HG02938 (cell line): ENCODE measurements around the gene UACA.
"Not testable (repeated sequence)": the region's sequence is repeated elsewhere in the genome, so short reads cannot be mapped to it uniquely, and the experiment has no call there.

ENCODE experiments used
- ATAC-seq: cut with Tn5 transposase; IDR thresholded peaks from one replicate; pipeline ENCODE4 v1.9.1; 2021; ENCODE audit warnings: mild to moderate bottlenecking, moderate library complexity; ENCODE audit not compliant: unreplicated experiment

Gene UACA

DNA sequence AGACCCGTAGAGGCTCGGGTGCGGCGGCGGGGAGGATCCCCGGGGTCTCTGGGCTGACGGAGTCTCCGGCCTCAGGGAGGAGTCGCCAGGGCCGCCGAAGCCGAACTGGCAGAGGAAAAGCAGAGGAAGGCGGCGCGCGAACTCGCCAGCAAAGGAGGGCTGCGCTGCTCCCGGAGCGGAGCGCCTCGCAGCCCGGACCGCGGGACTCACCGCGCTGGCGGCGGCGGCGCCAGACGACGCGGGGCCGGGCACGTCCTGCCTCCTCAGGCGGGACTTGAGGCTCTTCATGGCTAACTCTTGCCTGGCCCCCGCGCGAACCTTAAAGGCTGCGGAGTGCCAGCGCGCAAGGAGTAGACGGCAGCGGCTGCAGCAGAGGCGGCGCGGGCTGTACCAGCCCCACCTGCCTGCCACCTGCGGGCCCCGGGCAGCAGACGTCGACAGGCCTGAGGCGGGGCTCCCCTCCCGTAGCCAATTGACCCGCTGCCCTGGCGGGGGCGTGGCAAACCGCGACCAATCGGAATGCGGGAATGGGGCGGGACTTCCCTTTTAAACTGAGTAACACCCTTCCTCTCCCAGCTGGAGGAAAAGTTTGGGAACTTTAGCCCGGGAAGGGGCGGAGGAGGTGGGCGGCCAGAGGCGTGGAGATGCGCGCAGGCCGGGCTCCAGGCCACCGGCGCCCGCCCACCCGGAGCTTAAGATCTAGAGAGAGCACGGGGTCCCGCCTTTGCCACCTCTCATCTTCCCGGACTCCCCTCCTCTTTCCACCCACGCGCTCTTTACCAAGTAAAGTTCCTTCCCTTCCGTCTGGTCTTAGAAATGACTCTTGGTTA, at the start of gene UACA:
Gene UACA (minus strand): TSS at position 439 of the 830 bp plus-strand sequence. CDS start 151 bp downstream, at position 288.
- ATAC-seq = peak; percentile 81

DNA sequence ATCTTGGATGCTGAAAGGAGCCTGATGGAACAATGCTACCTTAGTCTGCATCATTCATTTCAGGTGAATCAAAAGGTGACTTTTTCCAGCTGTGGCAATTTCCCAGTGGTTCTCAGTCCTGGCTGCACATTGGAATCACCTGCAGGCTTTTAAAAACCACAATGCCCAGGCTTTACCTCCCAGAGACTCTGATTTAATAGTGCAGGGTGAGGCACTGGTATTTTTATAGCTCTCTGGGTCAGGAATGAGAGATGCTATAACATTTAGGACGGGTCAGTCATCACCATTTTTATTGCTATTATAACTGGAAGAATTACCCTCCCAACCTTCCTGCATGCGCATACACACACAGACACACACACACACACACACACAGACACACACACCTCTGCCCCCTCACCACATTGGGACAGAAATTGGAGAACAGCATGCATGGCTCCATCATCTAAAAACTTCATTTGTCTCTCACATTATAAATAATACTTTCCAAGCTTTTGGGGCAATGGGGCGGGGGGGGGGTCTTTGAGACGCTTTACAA, 49.5 kb upstream of the UACA start:
- no peak for ATAC-seq

GRCh38 chr15:70810916-70811578, 47.7 kb upstream of the UACA start:
- ATAC-seq = no peak

GRCh38 chr15:70806992-70807712, 43.8 kb upstream of the UACA start:
- ATAC-seq = no peak

- ATAC-seq = not testable (repeated sequence)
Measured at GRCh38 chr15:70804388-70804787, 41.0 kb upstream of the UACA start.

- no peak for ATAC-seq
Measured at GRCh38 chr15:70802629-70803028, 39.3 kb upstream of the UACA start.

DNA sequence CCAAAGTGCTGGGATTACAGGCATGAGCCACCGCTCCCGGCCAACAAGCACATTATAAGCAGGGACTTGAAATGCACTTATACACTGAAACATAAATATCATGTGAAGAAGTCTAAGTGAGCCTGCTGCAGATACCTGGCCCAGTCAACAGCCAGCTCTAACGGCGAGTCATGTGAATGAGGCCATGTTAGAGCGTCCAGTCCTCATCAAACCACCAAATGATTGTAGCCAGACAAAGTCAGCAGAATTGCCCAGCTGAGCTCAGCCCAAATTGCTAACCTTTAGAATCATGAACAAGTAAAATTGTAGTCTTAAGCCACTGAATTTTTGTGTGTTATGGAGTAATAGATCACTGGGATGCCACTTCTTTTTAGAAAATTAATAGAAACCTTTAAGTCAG, 37.8 kb upstream of the UACA start:
- ATAC-seq = no peak

DNA sequence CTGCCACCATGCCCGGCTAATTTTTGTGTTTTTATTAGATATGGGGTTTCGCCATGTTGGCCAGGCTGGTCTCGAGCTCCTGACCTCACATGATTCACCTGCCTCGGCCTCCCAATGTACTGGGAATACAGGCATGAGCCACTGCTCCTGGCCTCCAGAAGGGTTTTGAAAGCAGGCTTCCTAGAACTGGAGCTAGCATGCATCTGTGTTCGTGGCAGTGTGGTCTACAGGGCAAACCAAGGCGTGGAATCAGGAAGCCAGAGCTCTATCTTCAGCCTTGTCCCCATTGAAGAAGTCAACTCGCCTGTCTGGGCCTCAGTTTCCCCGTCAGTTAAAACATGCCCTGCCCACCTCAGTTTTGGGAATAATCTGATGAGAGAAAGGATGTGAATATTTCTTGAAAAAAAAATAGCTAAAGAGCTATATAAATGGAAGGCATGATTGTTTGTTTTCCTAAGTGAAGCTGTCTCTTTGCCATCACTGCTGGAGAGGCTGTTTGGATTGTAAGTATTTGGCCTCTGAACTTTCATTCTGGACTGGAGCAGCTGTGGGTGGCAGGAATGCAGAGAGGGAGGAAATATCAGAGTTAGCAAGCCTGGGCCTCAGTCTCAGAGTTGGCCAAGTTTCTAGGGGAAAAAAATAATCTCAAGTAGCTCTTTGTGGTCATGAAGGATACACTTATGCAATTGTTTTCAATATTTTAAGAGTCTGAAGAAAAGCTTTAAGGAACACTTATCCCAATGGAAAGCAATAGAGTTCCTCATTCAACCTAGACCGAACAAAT, 36.5 kb upstream of the UACA start:
- ATAC-seq = no peak

DNA sequence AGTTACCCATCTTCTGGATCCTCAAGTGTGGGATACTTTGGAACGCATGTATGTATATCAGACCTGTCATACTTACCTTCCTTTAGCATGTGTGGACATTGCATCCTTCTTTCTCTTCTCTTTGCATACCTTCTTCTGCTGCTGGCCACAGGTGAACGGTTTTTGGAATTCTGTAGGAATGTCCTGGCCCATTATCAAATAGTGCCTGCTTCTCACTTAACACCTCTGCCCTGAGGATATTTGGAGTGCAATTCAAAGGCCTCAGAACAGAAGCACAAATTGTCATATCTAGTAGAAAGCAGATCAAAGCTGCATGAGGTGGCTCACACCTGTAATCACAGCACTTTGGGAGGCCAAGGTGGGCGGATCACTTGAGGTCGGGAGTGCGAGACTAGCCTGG, 34.1 kb upstream of the UACA start:
- ATAC-seq = no peak

DNA sequence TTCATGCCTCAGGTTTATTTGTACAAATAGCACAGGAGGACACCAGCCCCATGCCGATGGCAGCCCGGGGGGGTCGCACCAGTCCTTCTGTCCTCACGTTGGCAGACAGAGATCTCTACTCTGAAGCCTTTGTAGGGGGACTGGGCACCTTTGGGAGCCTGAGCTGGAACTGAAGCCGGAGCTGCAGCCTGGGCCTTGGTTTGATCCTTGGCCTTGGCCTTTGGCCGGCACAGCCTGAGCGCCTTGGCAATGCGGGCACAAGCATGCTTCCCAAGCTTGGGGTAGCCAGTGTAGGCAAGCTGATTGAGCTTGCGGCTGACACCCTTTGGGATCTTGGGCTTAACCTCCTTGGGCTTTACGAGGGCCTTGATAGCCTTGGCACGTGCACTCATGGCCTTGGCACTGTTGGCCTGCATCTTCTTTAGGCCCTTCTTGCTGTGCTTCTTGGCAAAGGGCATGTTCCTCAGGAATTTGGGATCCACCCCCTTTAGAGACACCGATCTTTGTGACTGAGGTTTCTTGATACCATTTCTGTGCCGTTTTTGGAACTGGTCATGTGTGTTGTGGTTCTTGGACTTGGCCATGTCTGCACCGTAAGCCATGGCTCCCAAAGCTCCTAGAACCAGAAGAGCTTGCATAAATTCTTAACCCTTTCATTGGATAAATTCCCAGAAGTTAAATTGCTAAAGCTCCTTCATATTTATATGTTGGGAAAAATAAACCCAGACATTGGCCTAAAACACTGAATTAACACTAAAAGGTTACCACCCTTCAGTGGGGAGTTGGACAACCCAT, 33.4 kb upstream of the UACA start:
- ATAC-seq = no peak

DNA sequence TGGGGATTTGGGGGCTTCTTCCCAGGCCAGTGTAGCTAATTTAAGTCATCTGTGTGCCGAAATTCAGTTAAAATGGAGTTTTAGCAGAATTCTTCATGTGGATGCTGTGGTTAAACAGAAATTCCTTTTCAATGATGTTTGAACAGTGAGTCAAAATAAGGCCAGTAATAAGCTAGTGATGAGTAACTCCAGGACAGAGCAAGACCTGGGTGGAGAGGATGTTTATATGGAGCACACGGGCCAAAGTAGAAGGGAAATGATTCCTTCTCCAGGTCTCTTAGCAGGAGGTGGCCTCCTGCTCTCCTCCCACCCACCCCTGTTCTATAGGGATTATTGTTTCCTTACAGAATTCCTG, 31.9 kb upstream of the UACA start:
- ATAC-seq = no peak

DNA sequence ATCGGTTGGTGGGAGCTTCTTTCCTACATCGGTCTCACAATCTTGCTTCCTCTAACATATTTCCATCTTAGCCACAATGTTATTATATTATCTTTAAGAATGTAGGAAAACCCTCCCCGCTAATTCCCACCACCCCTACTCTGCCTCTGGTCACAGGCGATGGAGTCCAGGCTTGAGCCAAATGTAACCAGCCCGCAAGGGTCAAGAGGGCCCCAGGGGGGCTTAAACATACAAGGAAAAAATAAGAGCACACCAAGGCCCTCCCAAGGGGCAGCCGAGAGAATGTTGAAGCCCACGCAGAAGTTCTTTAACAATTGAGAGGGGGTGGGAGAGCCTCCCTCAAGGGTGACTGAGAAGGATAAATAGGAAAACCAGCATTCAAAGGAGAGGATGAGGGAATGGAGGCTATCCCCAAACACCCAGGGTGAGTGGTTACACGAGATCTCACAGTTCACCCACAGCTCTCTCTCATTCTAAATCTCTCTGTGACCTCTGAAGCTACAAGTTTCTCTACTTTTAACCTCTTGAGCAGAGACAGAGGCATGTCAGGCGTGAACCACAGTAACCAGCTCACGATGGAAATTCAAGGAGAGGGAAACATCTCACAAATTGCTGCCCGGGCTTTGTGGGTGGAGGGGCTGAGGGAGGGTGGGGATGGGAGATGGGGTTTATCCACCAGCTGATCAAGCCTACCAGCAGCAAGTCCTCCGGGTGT, 31.4 kb upstream of the UACA start:
- no peak for ATAC-seq

DNA sequence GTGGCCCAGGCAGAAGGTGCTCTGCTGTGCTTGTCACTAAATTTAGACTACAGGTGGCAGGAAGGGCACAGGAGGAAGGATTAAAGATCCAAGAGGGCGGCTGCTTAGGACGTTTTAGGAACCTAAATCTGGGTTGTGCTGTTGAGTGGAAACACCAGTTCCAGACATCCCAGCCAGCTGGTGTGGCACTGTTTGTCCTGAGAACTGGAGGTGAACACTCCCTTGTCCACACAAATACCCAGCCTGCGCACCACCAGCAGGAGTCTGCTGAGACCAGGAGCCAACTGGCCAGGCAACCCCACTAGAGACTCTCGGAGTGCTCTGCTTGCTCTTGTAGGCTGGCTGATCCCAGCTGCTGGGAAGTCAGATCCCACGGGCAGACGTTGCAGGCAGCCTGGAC, 30.3 kb upstream of the UACA start:
- no peak for ATAC-seq

GRCh38 chr15:70792171-70792573, 28.8 kb upstream of the UACA start:
- ATAC-seq = no peak

GRCh38 chr15:70791259-70791658, 27.9 kb upstream of the UACA start:
- no peak for ATAC-seq

DNA sequence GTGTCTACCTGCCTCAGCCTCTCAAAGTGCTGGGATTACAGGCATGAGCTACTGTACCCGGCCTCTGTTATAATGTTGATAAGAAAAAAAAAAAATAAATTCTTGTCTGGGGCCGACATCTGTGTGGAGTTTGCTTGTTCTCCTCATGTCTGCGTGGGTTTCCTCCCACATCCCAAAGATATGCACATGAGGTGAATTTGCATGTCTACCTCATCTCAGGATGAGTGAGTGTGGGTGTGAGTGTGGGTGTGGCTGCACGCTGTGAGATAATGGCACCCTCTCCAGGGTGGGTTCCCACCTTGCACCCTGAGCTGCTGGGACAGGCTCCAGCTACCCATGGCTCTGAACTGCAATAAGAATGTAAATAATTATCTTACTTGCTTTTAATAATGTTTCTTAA, 25.9 kb upstream of the UACA start:
- ATAC-seq = no peak

GRCh38 chr15:70788114-70789049, 25.0 kb upstream of the UACA start:
- no peak for ATAC-seq

- ATAC-seq = no peak
Measured at GRCh38 chr15:70786996-70787395, 23.6 kb upstream of the UACA start.
